A549 (cell line): ENCODE measurements around the gene LRRC1. TPM values are rescaled to one million over a fixed set of nuclear protein-coding genes. Genes with fewer than 3 reads are reported as not detected.

Experiments
- ATAC-seq, 2 experiments: fragments of 200-7000 bp in 1 of 2; fragments of >200 bp in 1 of 2; cut with Nextera tagmentation in 1 of 2; cut with Tn5 transposase in 1 of 2; 3 replicates each; pipeline versions ENCODE4 v1.8.0 to v1.9.1; 2018 to 2020; ENCODE audit warnings: mild to moderate bottlenecking in 1 of 2, moderate library complexity in 1 of 2
- CTCF ChIA-PET: fragments of 300-600 bp; sonication (Branson Sonifier 250); formaldehyde crosslinking; extraction: SDS; loops from one replicate; lab custom pipeline; 2021; ENCODE audit warnings: antibody characterized with exemption, inconsistent platforms; lab: Yijun Ruan, JAX
- POLR2A ChIA-PET: fragments of 350-600 bp; formaldehyde crosslinking; extraction: SDS; loops from one replicate; lab custom pipeline; 2021; ENCODE audit warnings: antibody characterized with exemption, inconsistent platforms; lab: Yijun Ruan, JAX
- DNase-seq, 2 experiments: peaks; one replicate each; pipeline versions ENCODE4 v3.0.0 to v3.0.0-alpha.2; 2011 to 2016; ENCODE audit warnings: low read depth in 1 of 2, low spot score in 1 of 2
- FAIRE-seq: peaks from 2 replicates; lab custom pipeline; 2011; peaks lifted over from hg19 to GRCh38; lab: Jason Lieb, UNC
- H3K27ac ChIP-seq, 2 experiments: fragments of >200 bp; sonication (Bioruptor Twin); formaldehyde crosslinking; 3 replicates each; pipeline ENCODE4 v1.5.1; 2016 to 2017
- H3K4me1 ChIP-seq: fragments of >200 bp; sonication (Bioruptor Twin); formaldehyde crosslinking; 3 replicates; pipeline ENCODE4 v1.6.1; 2016
- H3K4me2 ChIP-seq: fragments of >200 bp; sonication (Bioruptor Twin); formaldehyde crosslinking; 3 replicates; pipeline ENCODE4 v1.6.1; 2016
- H3K4me3 ChIP-seq: fragments of >200 bp; sonication (Bioruptor Twin); formaldehyde crosslinking; 3 replicates; pipeline ENCODE4 v1.5.1; 2016
- H3K9me3 ChIP-seq: fragments of >200 bp; sonication (Bioruptor Twin); formaldehyde crosslinking; 3 replicates; pipeline ENCODE4 v1.6.1; 2016
- CBX8 ChIP-seq: fragments of 200-600 bp; sonication (generic); IDR thresholded peaks from 2 replicates; pipeline ENCODE4 v1.6.1; 2016
- CEBPB ChIP-seq, 2 experiments: fragments of >200 bp in 1 of 2; sonication (Bioruptor Twin) in 1 of 2; formaldehyde crosslinking in 1 of 2; IDR thresholded peaks; 2 replicates each; pipeline ENCODE4 v1.6.1; 2012 to 2016
- CHD4 ChIP-seq: fragments of 200-600 bp; sonication (generic); IDR thresholded peaks from 2 replicates; pipeline ENCODE4 v1.6.1; 2016; ENCODE audit warnings: antibody characterized with exemption, mild to moderate bottlenecking, borderline replicate concordance
- EP300 ChIP-seq, 2 experiments: fragments of >200 bp; sonication (Bioruptor Twin); formaldehyde crosslinking; IDR thresholded peaks; 2 replicates in 1 of 2; 3 replicates in 1 of 2; pipeline ENCODE4 v1.6.1; 2016 to 2017
- ESRRA ChIP-seq: fragments of 150-350 bp; IDR thresholded peaks from 2 replicates; pipeline ENCODE4 v1.6.1; 2014; ENCODE audit warnings: mild to moderate bottlenecking, low read length, borderline replicate concordance
- FOSL2 ChIP-seq, 2 experiments: fragments of 450-650 bp in 1 of 2; fragments of >200 bp in 1 of 2; sonication (Bioruptor Twin) in 1 of 2; formaldehyde crosslinking; IDR thresholded peaks; 2 replicates each; pipeline versions ENCODE4 v1.5.0 to v1.6.1; 2016 to 2020; ENCODE audit warnings: mild to moderate bottlenecking in 1 of 2, moderate library complexity in 1 of 2
- HEYL ChIP-seq: fragments of 250-450 bp; sonication (Bioruptor Pico); IDR thresholded peaks from 2 replicates; pipeline ENCODE4 v1.8.0; 2021; ENCODE audit warnings: mild to moderate bottlenecking, moderate library complexity
- HOXA7 ChIP-seq: fragments of 250-450 bp; sonication (Bioruptor Pico); IDR thresholded peaks from 2 replicates; pipeline ENCODE4 v1.5.0; 2020; ENCODE audit warnings: mild to moderate bottlenecking, moderate library complexity
- HOXB13 ChIP-seq: fragments of 250-450 bp; sonication (Bioruptor Pico); IDR thresholded peaks from 2 replicates; pipeline ENCODE4 v1.5.0; 2020; ENCODE audit warnings: low read depth, mild to moderate bottlenecking, moderate library complexity
- HOXB5 ChIP-seq: fragments of 250-450 bp; sonication (Bioruptor Pico); IDR thresholded peaks from 2 replicates; pipeline ENCODE4 v1.5.0; 2020; ENCODE audit warnings: mild to moderate bottlenecking, moderate library complexity
- JUN ChIP-seq, 2 experiments: fragments of >200 bp; sonication (Bioruptor Twin); formaldehyde crosslinking; IDR thresholded peaks; 2 replicates in 1 of 2; 3 replicates in 1 of 2; pipeline ENCODE4 v1.6.1; 2016 to 2017
- KDM1A ChIP-seq: fragments of 200-600 bp; sonication (generic); IDR thresholded peaks from 2 replicates; pipeline ENCODE4 v1.6.1; 2016; ENCODE audit warnings: low read depth, mild to moderate bottlenecking
- MYC ChIP-seq: IDR thresholded peaks from 2 replicates; pipeline ENCODE4 v1.6.1; 2012; ENCODE audit warnings: mild to moderate bottlenecking, inconsistent platforms, low read length, improper control_type of control experiment, borderline replicate concordance
- NFE2L2 ChIP-seq: fragments of 150-350 bp; conservative IDR thresholded peaks from 2 replicates; pipeline ENCODE4 v1.6.1; 2014; ENCODE audit warnings: low read length
- NPAS2 ChIP-seq: fragments of 250-450 bp; sonication (Bioruptor Pico); IDR thresholded peaks from 2 replicates; pipeline ENCODE4 v1.8.0; 2022; ENCODE audit warnings: mild to moderate bottlenecking, moderate library complexity, borderline replicate concordance
- PHF8 ChIP-seq: fragments of 200-600 bp; sonication (generic); IDR thresholded peaks from 2 replicates; pipeline ENCODE4 v1.6.1; 2016; ENCODE audit warnings: low read depth, mild to moderate bottlenecking, antibody characterized with exemption, moderate library complexity, borderline replicate concordance
- POLR2A ChIP-seq: IDR thresholded peaks from 2 replicates; pipeline ENCODE4 v1.6.1; 2012; ENCODE audit warnings: mild to moderate bottlenecking, low read length
- POLR2AphosphoS2 ChIP-seq: conservative IDR thresholded peaks from 2 replicates; pipeline ENCODE4 v1.6.1; 2012; ENCODE audit warnings: low read length, improper control_type of control experiment, inconsistent platforms
- RCOR1 ChIP-seq: fragments of 150-350 bp; IDR thresholded peaks from 2 replicates; pipeline ENCODE4 v1.6.1; 2014; ENCODE audit warnings: antibody characterized with exemption, low read length, low read depth
- RFX5 ChIP-seq: fragments of 450-650 bp; IDR thresholded peaks from 2 replicates; pipeline ENCODE4 v1.7.1; 2014; ENCODE audit warnings: antibody characterized with exemption, mild to moderate bottlenecking, moderate library complexity
- SMC3 ChIP-seq: fragments of >200 bp; sonication (Bioruptor Twin); formaldehyde crosslinking; IDR thresholded peaks from 3 replicates; pipeline ENCODE4 v1.6.1; 2018; ENCODE audit warnings: inconsistent platforms
- SREBF2 ChIP-seq: fragments of 450-650 bp; IDR thresholded peaks from 2 replicates; pipeline ENCODE4 v1.6.1; 2014; ENCODE audit warnings: mild to moderate bottlenecking, moderate library complexity
- ZFP36 ChIP-seq: fragments of 450-650 bp; IDR thresholded peaks from 2 replicates; pipeline ENCODE4 v1.6.1; 2014; ENCODE audit warnings: borderline replicate concordance; ENCODE audit not compliant: partially characterized antibody
- ZSCAN20 ChIP-seq: fragments of 250-450 bp; sonication (Bioruptor Pico); IDR thresholded peaks from 2 replicates; pipeline ENCODE4 v1.8.0; 2022; ENCODE audit warnings: mild to moderate bottlenecking, moderate library complexity
- WGBS: methylation state at CpG from one replicate; pipeline ENCODE4 v1.1.6; 2017; ENCODE audit errors: missing lambda C conversion rate; 5-methylcytosine and 5-hydroxymethylcytosine counted together
- polyA plus RNA-seq, 4 experiments: library from polyadenylated mRNA; depleted of rRNA in 3 of 4; stranded (reverse); fragments of >200 nt; fragmentation: RNase III in 1 of 4; extraction: RNeasy Plus Mini Kit Qiagen cat#74134 plus additional on column Dnase treatment in 1 of 4; gene quantifications; 2 replicates in 3 of 4; 3 replicates in 1 of 4; pipeline ENCODE4 v1.2.3, GENCODE V29; 2011 to 2017
- TF ChIP-seq, protein P1 (sequence below): fragments of 200-600 bp; sonication (generic); IDR thresholded peaks from 2 replicates; pipeline ENCODE4 v1.6.1; 2016; ENCODE audit warnings: antibody characterized with exemption, mild to moderate bottlenecking, moderate library complexity
- TF ChIP-seq, protein P2 (sequence below): IDR thresholded peaks from 2 replicates; pipeline ENCODE4 v1.6.1; 2012; ENCODE audit warnings: low read depth, borderline replicate concordance
- TF ChIP-seq, protein P3 (sequence below): fragments of 250-450 bp; sonication (Bioruptor Pico); IDR thresholded peaks from 2 replicates; pipeline ENCODE4 v1.5.0; 2020; ENCODE audit warnings: low read depth, mild to moderate bottlenecking, moderate library complexity
- TF ChIP-seq, protein P4 (sequence below): IDR thresholded peaks from 2 replicates; pipeline ENCODE4 v1.6.1; 2012
- TF ChIP-seq, protein P5 (sequence below): fragments of >200 bp; sonication (Bioruptor Twin); formaldehyde crosslinking; IDR thresholded peaks from 3 replicates; pipeline ENCODE4 v1.5.1; 2016

LRRC1 gene
- polyA plus RNA-seq, 2 of the 4 experiments (the other 2 are of a cell fraction), result 5.2 to 8.0 TPM

DNA sequence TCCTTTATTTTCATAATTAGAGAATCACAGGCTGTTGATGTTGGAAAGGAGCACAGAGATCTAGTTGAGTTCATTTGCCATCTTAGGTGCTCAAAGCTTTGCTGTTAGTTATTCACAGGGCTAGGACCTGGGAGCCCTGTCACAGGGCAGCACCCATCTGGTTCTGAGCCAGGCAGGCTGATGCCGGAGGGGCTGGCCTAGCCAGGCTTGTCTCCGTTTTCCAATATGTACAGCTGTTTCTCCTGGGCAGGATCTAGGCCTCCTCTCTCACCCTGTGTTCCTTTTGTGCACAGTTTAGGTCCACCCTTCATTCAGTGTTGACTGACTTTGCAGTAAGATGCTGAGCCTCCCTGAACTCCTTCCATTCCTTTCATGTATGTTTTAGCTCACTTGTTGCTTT lies 33.4 kb downstream of the LRRC1 start:
- Histone ChIP-seq H3K27ac (no peak overlapping the region), H3K4me3 (no peak overlapping the region), H3K9me3 (no peaks in the 10 kb centered on the region), H3K4me1 (peaks cover 5% of the 10 kb centered on the region; the same call in 1 of the 3 replicates), H3K4me2 (no peak overlapping the region)
- 74% methylated on average over 2 of the region's 2 CpGs for WGBS
- CTCF ChIA-PET, result interaction anchor here (0.5 kb wide), 1 partner anchor 21 kb away, joined by 4 read pairs; no protein-coding TSS in a partner anchor
- ATAC-seq, result no peak
- no peak for DNase-seq
- FAIRE-seq, result no peak
- TF ChIP-seq JUN (IDR thresholded peaks at IDR 0.05), result no peak
- TF ChIP-seq EP300 (IDR thresholded peaks at IDR 0.05), result no peak
- TF ChIP-seq RCOR1, result no peak
- TF ChIP-seq, protein P1, sequence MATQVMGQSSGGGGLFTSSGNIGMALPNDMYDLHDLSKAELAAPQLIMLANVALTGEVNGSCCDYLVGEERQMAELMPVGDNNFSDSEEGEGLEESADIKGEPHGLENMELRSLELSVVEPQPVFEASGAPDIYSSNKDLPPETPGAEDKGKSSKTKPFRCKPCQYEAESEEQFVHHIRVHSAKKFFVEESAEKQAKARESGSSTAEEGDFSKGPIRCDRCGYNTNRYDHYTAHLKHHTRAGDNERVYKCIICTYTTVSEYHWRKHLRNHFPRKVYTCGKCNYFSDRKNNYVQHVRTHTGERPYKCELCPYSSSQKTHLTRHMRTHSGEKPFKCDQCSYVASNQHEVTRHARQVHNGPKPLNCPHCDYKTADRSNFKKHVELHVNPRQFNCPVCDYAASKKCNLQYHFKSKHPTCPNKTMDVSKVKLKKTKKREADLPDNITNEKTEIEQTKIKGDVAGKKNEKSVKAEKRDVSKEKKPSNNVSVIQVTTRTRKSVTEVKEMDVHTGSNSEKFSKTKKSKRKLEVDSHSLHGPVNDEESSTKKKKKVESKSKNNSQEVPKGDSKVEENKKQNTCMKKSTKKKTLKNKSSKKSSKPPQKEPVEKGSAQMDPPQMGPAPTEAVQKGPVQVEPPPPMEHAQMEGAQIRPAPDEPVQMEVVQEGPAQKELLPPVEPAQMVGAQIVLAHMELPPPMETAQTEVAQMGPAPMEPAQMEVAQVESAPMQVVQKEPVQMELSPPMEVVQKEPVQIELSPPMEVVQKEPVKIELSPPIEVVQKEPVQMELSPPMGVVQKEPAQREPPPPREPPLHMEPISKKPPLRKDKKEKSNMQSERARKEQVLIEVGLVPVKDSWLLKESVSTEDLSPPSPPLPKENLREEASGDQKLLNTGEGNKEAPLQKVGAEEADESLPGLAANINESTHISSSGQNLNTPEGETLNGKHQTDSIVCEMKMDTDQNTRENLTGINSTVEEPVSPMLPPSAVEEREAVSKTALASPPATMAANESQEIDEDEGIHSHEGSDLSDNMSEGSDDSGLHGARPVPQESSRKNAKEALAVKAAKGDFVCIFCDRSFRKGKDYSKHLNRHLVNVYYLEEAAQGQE, result no peak
- no peak for TF ChIP-seq POLR2A
- TF ChIP-seq CHD4, result no peak
- TF ChIP-seq CBX8, result no peak
- no peak for TF ChIP-seq HEYL (CRISPR knock-in tag)
- no peak for TF ChIP-seq MYC
- TF ChIP-seq, protein P2, sequence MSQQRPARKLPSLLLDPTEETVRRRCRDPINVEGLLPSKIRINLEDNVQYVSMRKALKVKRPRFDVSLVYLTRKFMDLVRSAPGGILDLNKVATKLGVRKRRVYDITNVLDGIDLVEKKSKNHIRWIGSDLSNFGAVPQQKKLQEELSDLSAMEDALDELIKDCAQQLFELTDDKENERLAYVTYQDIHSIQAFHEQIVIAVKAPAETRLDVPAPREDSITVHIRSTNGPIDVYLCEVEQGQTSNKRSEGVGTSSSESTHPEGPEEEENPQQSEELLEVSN, result no peak
- TF ChIP-seq SREBF2, result no peak
- TF ChIP-seq, protein P3, sequence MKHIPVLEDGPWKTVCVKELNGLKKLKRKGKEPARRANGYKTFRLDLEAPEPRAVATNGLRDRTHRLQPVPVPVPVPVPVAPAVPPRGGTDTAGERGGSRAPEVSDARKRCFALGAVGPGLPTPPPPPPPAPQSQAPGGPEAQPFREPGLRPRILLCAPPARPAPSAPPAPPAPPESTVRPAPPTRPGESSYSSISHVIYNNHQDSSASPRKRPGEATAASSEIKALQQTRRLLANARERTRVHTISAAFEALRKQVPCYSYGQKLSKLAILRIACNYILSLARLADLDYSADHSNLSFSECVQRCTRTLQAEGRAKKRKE, result no peak
- no peak for TF ChIP-seq HOXA7 (CRISPR knock-in tag)
- no peak for TF ChIP-seq NPAS2 (CRISPR knock-in tag)
- no peak for TF ChIP-seq NFE2L2
- no peak for TF ChIP-seq RFX5
- no peak for TF ChIP-seq HOXB13 (CRISPR knock-in tag)
- POLR2A ChIA-PET, result no interaction called here

DNA sequence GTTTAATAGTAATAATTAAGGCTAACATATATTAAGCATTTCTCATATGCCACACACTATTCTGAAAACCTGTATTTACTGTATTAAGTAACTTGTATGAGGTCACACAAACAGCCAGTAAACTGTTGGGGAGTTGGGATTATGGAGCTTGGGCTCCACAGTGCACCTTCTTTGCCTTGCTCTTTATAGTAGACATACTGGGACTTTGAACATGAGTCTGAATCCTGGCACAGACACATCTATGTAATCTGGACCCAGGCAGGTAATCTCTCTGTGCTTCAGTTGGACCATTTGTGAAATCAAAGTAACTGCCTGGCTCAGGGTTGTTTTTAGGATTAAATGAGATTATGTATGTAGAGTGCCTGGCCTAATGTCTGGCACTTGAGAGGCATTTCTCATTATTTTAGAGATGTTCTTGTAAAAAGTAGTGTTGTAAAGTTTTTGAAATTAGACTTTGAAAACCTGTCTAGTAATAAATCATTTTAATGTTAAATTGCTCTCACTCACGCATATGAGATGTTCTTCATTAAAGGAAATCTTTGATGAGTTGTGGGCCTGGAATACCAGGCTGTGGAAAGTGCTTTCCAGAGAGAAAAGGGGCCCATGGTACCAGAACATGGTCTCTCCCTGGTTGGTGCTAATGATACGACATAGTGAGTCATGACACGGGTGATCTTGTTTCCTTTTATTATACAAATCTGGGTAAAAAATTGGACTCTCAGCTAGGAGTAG lies 34.3 kb downstream of the LRRC1 start:
- no peak for TF ChIP-seq FOSL2 (IDR thresholded peaks at IDR 0.05)
- TF ChIP-seq FOSL2 (CRISPR knock-in tag; IDR thresholded peaks at IDR 0.05), result no peak
- no peak for TF ChIP-seq ZSCAN20 (CRISPR knock-in tag)
- TF ChIP-seq, protein P4, sequence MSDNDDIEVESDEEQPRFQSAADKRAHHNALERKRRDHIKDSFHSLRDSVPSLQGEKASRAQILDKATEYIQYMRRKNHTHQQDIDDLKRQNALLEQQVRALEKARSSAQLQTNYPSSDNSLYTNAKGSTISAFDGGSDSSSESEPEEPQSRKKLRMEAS, result no peak
- no peak for TF ChIP-seq ESRRA
- TF ChIP-seq NPAS2 (CRISPR knock-in tag), result no peak
- TF ChIP-seq HOXB5, result no peak
- no peak for TF ChIP-seq SREBF2
- TF ChIP-seq ZFP36, result no peak
- no peak for TF ChIP-seq JUN (IDR thresholded peaks at IDR 0.05)
- no peak for TF ChIP-seq PHF8
- TF ChIP-seq, protein P5, sequence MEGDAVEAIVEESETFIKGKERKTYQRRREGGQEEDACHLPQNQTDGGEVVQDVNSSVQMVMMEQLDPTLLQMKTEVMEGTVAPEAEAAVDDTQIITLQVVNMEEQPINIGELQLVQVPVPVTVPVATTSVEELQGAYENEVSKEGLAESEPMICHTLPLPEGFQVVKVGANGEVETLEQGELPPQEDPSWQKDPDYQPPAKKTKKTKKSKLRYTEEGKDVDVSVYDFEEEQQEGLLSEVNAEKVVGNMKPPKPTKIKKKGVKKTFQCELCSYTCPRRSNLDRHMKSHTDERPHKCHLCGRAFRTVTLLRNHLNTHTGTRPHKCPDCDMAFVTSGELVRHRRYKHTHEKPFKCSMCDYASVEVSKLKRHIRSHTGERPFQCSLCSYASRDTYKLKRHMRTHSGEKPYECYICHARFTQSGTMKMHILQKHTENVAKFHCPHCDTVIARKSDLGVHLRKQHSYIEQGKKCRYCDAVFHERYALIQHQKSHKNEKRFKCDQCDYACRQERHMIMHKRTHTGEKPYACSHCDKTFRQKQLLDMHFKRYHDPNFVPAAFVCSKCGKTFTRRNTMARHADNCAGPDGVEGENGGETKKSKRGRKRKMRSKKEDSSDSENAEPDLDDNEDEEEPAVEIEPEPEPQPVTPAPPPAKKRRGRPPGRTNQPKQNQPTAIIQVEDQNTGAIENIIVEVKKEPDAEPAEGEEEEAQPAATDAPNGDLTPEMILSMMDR, result no peak
- no peak for TF ChIP-seq POLR2AphosphoS2
- no peak for TF ChIP-seq SMC3
- TF ChIP-seq CBX8, result no peak
- no peak for TF ChIP-seq KDM1A
- no peak for TF ChIP-seq CEBPB (IDR thresholded peaks at IDR 0.05)
- TF ChIP-seq, all 56 proteins: peak for 0
- DNase-seq, result no peak
- FAIRE-seq, result no peak
- H3K4me2 ChIP-seq, result no peak overlapping the region
- ChIA-PET POLR2A (no interaction called here), CTCF (no interaction called here)
- H3K4me1 ChIP-seq, result peaks cover 5% of the 10 kb centered on the region; the same call in 1 of the 3 replicates
- 88% methylated on average over 3 of the region's 3 CpGs for WGBS
- H3K4me3 ChIP-seq, result no peak overlapping the region
- no peaks in the 10 kb centered on the region for H3K9me3 ChIP-seq
- ATAC-seq, result no peak
- no peak overlapping the region for H3K27ac ChIP-seq
